ENCODE measurements around the gene DAZ3. TPM values are rescaled to one million over a fixed set of nuclear protein-coding genes. Genes with fewer than 3 reads are reported as not detected.
"Not testable (repeated sequence)": the region's sequence is repeated elsewhere in the genome, so short reads cannot be mapped to it uniquely, and the experiment has no call there.

DAZ3 gene, protein sequence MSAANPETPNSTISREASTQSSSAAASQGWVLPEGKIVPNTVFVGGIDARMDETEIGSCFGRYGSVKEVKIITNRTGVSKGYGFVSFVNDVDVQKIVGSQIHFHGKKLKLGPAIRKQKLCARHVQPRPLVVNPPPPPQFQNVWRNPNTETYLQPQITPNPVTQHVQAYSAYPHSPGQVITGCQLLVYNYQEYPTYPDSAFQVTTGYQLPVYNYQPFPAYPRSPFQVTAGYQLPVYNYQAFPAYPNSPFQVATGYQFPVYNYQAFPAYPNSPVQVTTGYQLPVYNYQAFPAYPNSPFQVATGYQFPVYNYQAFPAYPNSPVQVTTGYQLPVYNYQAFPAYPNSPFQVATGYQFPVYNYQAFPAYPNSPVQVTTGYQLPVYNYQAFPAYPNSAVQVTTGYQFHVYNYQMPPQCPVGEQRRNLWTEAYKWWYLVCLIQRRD
- not detected for total RNA-seq

GRCh38 chrY:24813293-24813692, at the start of gene DAZ3:
DAZ3 (minus strand) TSS chrY:24813393; CDS start chrY:24813185, 208 bp downstream.
- H3K27ac ChIP-seq; H3K4me1 ChIP-seq (replicated peaks): not testable (repeated sequence)

GRCh38 chrY:24833619-24834018, 20.4 kb upstream of the DAZ3 start, which contains the start of gene DAZ4:
DAZ4 (plus strand) TSS chrY:24833919; CDS start chrY:24834127, 208 bp downstream.
- DNase-seq (ENCODE audit: low spot score); H3K4me3 ChIP-seq; H3K27ac ChIP-seq; intact Hi-C loops (cut with DNase I); H3K27me3 ChIP-seq (replicated peaks; ENCODE audit: insufficient read depth); H3K9me3 ChIP-seq; H3K4me1 ChIP-seq (replicated peaks); H3K36me3 ChIP-seq: not testable (repeated sequence)
- no CpG with 5 or more reads among the region's 23 CpGs for WGBS

More at GRCh38 chrY:24813293-24813692, at the start of gene DAZ3:
- DNase-seq (ENCODE audit: low spot score); H3K36me3 ChIP-seq; H3K9me3 ChIP-seq; intact Hi-C loops (cut with DNase I); H3K27me3 ChIP-seq (replicated peaks; ENCODE audit: insufficient read depth); H3K4me3 ChIP-seq: not testable (repeated sequence)
- WGBS, result no CpG with 5 or more reads among the region's 23 CpGs

- intact Hi-C loops (cut with DNase I); H3K9me3 ChIP-seq; H3K4me3 ChIP-seq; H3K27me3 ChIP-seq (replicated peaks; ENCODE audit: insufficient read depth); H3K36me3 ChIP-seq; H3K4me1 ChIP-seq (replicated peaks); H3K27ac ChIP-seq; DNase-seq (ENCODE audit: low spot score): not testable (repeated sequence)
- no CpG with 5 or more reads among the region's 4 CpGs for WGBS
Measured at GRCh38 chrY:24825069-24825468, 11.9 kb upstream of the DAZ3 start.

GRCh38 chrY:24824184-24824879, 11.1 kb upstream of the DAZ3 start:
- 50% methylated on average over 2 of the region's 4 CpGs for WGBS
- H3K36me3 ChIP-seq; intact Hi-C loops (cut with DNase I); H3K4me3 ChIP-seq; H3K27me3 ChIP-seq (replicated peaks; ENCODE audit: insufficient read depth); H3K4me1 ChIP-seq (replicated peaks); H3K9me3 ChIP-seq; DNase-seq (ENCODE audit: low spot score); H3K27ac ChIP-seq: not testable (repeated sequence)

DNA sequence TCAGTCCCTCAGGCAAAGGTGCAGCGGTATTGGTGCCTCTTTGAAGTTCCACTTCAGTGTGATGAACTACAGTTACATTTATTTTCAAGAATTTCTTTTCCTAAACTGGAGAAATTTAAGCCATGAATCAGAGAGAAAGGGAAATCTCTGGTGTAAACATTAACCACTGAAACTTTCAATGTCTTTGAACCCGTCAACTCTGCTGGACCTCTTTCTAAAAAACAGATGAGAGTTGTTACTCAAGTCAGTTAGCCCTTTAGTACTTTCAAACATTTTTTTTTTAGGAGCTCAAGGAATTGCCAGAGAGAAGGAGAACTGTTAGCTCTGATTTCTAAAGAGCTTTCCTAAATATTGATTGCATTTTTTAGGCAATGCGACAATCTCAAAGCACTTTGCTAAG, 8.6 kb upstream of the DAZ3 start:
- DNase-seq (ENCODE audit: low spot score); H3K9me3 ChIP-seq; H3K4me3 ChIP-seq; intact Hi-C loops (cut with DNase I); H3K27ac ChIP-seq; H3K36me3 ChIP-seq; H3K4me1 ChIP-seq (replicated peaks); H3K27me3 ChIP-seq (replicated peaks; ENCODE audit: insufficient read depth): not testable (repeated sequence)
- no CpG with 5 or more reads among the region's 3 CpGs for WGBS

Other genes starting within 250 kb of the DAZ3 start
- not detected for gene BPY2B, start 195.4 kb downstream of the DAZ3 start, total RNA-seq
- under 1 TPM in 1 of 2 donors, not detected in 1; 0.57 TPM for gene DAZ4, start 20.5 kb upstream of the DAZ3 start, total RNA-seq
- not detected for gene BPY2C, start 238.7 kb upstream of the DAZ3 start, total RNA-seq